Measurements from ENCODE around the gene FNBP1.

The FNBP1 gene

GRCh38 chr9:129916707-129917106 is 126.3 kb downstream of the FNBP1 start:
- no peak for TF ChIP-seq ZNF8 (CRISPR knock-in tag; IDR thresholded peaks at IDR 0.05)
- TF ChIP-seq TSHZ2 (CRISPR knock-in tag; IDR thresholded peaks at IDR 0.05): no peak
- no peak for TF ChIP-seq PATZ1 (CRISPR knock-in tag; IDR thresholded peaks at IDR 0.05; ENCODE audit: borderline replicate concordance)
- no peak for TF ChIP-seq PPARA (CRISPR knock-in tag; IDR thresholded peaks at IDR 0.05; ENCODE audit: borderline replicate concordance)
- no peak for TF ChIP-seq OSR1 (CRISPR knock-in tag; IDR thresholded peaks at IDR 0.05)
- no peak for TF ChIP-seq BACH2 (CRISPR knock-in tag; IDR thresholded peaks at IDR 0.05; ENCODE audit: borderline replicate concordance)
- ATAC-seq: no peak

- TF ChIP-seq POU6F1 (CRISPR knock-in tag; IDR thresholded peaks at IDR 0.05; ENCODE audit: borderline replicate concordance, low read depth) (no peak), ISL1 (CRISPR knock-in tag; IDR thresholded peaks at IDR 0.05) (no peak), CSDC2 (CRISPR knock-in tag; IDR thresholded peaks at IDR 0.05) (no peak), ZFP30 (CRISPR knock-in tag; IDR thresholded peaks at IDR 0.05) (no peak), ESRRG (CRISPR knock-in tag; IDR thresholded peaks at IDR 0.05) (no peak), ZNF8 (CRISPR knock-in tag; IDR thresholded peaks at IDR 0.05) (no peak), BACH2 (CRISPR knock-in tag; IDR thresholded peaks at IDR 0.05; ENCODE audit: borderline replicate concordance) (no peak)
- no peak for ATAC-seq
These were observed 128.9 kb downstream of the FNBP1 start for GRCh38 chr9:129914051-129914450.

GRCh38 chr9:129910628-129911567 is 132.1 kb downstream of the FNBP1 start:
- ATAC-seq: peak; percentile 93
- TF ChIP-seq TOX (CRISPR knock-in tag; IDR thresholded peaks at IDR 0.05; ENCODE audit: borderline replicate concordance) (peak; percentile 72; the same call in 1 of the 2 replicates), ZNF70 (CRISPR knock-in tag; IDR thresholded peaks at IDR 0.05) (no peak), GLIS3 (CRISPR knock-in tag; IDR thresholded peaks at IDR 0.05) (no peak), ISL1 (CRISPR knock-in tag; IDR thresholded peaks at IDR 0.05) (peak; percentile 87), ZC3H10 (CRISPR knock-in tag; IDR thresholded peaks at IDR 0.05) (peak; percentile 62; the same call in 1 of the 2 replicates)

- TF ChIP-seq ZC3H10 (CRISPR knock-in tag; IDR thresholded peaks at IDR 0.05) (no peak), BACH2 (CRISPR knock-in tag; IDR thresholded peaks at IDR 0.05; ENCODE audit: borderline replicate concordance) (no peak), ESRRG (CRISPR knock-in tag; IDR thresholded peaks at IDR 0.05) (no peak), ZFP30 (CRISPR knock-in tag; IDR thresholded peaks at IDR 0.05) (no peak), OSR1 (CRISPR knock-in tag; IDR thresholded peaks at IDR 0.05) (no peak), ZFP3 (CRISPR knock-in tag; IDR thresholded peaks at IDR 0.05) (no peak), SNAI2 (CRISPR knock-in tag; IDR thresholded peaks at IDR 0.05) (no peak)
- ATAC-seq: no peak
These were observed 133.1 kb downstream of the FNBP1 start for GRCh38 chr9:129909851-129910250.

- TF ChIP-seq ZFP3 (CRISPR knock-in tag; IDR thresholded peaks at IDR 0.05): no peak
- no peak for TF ChIP-seq POU6F1 (CRISPR knock-in tag; IDR thresholded peaks at IDR 0.05; ENCODE audit: borderline replicate concordance, low read depth)
- no peak for TF ChIP-seq GLIS3 (CRISPR knock-in tag; IDR thresholded peaks at IDR 0.05)
- no peak for TF ChIP-seq PPARA (CRISPR knock-in tag; IDR thresholded peaks at IDR 0.05; ENCODE audit: borderline replicate concordance)
- no peak for TF ChIP-seq RARB (CRISPR knock-in tag; IDR thresholded peaks at IDR 0.05)
- no peak for TF ChIP-seq ZNF565 (CRISPR knock-in tag; conservative IDR thresholded peaks at IDR 0.05; ENCODE audit: low read depth)
- TF ChIP-seq ARNTL (CRISPR knock-in tag; IDR thresholded peaks at IDR 0.05; ENCODE audit: borderline replicate concordance, low read depth): no peak
- TF ChIP-seq ZC3H10 (CRISPR knock-in tag; IDR thresholded peaks at IDR 0.05): no peak
- TF ChIP-seq ISL1 (CRISPR knock-in tag; IDR thresholded peaks at IDR 0.05): no peak
- no peak for TF ChIP-seq TSHZ2 (CRISPR knock-in tag; IDR thresholded peaks at IDR 0.05)
- no peak for TF ChIP-seq CSDC2 (CRISPR knock-in tag; IDR thresholded peaks at IDR 0.05)
- no peak for TF ChIP-seq TOX (CRISPR knock-in tag; IDR thresholded peaks at IDR 0.05; ENCODE audit: borderline replicate concordance)
- no peak for TF ChIP-seq BACH2 (CRISPR knock-in tag; IDR thresholded peaks at IDR 0.05; ENCODE audit: borderline replicate concordance)
- TF ChIP-seq TCF4 (CRISPR knock-in tag; IDR thresholded peaks at IDR 0.05; ENCODE audit: borderline replicate concordance): no peak
- no peak for ATAC-seq
These were observed 134.1 kb downstream of the FNBP1 start for GRCh38 chr9:129908906-129909305.

Data from SK-N-SH treated with all-trans-retinoic acid at 6 μM for 48 hours (cell line).